PFSK-1 (cell line): ENCODE measurements around the gene CORO1C.

Source experiments
- POLR2AphosphoS5 ChIP-seq: IDR thresholded peaks from 2 replicates; pipeline ENCODE4 v1.6.1; 2012; ENCODE audit warnings: low read depth, mild to moderate bottlenecking, control low read depth, low read length, moderate library complexity
- SIN3A ChIP-seq: IDR thresholded peaks from 2 replicates; pipeline ENCODE4 v1.6.1; 2012; ENCODE audit warnings: mild to moderate bottlenecking, low read length, moderate library complexity, borderline replicate concordance; ENCODE audit not compliant: insufficient read depth
- TAF1 ChIP-seq: IDR thresholded peaks from 2 replicates; pipeline ENCODE4 v1.6.1; 2012; ENCODE audit warnings: low read length, control low read depth, borderline replicate concordance; ENCODE audit not compliant: insufficient read depth
- TF ChIP-seq, protein P1 (sequence below), 2 experiments: IDR thresholded peaks; 2 replicates each; pipeline versions ENCODE4 v1.6.1 to v1.8.0; 2011 to 2012; ENCODE audit warnings: low read depth in 2 of 2, low read length in 2 of 2, control low read depth in 1 of 2, inconsistent platforms in 1 of 2, mild to moderate bottlenecking in 1 of 2, moderate library complexity in 1 of 2; ENCODE audit not compliant: insufficient read depth in 1 of 2

DNA sequence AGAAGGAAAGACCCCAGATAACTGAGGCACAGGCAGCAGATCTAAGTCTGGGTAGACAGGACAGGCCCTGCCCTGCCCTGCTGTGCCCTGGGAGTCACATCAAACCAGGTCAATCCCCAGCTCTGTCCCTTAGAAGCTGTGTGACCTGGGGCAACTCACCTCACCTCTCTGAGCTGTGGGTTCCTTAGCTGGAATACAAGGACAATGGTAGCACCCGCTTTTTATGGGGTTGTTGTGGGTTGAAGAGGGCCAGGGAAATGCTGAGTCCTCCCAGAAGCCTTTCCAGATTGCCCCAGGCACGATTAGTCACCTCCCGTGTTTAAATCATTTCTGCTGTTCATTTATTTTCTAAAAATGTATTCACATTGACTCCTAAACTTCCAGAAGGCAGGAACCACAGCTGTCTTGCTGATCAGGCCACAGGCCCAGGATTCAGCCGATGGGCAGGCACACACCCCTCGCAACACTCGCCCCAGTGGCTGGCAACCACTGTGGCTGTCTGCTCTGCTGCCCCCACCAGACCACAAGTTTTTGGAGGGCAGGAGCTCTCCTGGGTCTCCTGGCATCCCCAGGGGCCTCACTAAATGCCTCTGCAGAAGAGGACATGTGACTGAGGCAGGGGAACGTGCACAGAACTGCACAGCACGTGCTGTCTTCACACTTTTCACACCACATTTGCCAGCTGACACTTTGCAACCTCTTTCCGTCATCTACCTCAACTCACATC is 100.7 kb downstream of the CORO1C start:
- TF ChIP-seq TAF1 (no peak), POLR2AphosphoS5 (no peak), SIN3A (no peak)
- TF ChIP-seq, protein P1, sequence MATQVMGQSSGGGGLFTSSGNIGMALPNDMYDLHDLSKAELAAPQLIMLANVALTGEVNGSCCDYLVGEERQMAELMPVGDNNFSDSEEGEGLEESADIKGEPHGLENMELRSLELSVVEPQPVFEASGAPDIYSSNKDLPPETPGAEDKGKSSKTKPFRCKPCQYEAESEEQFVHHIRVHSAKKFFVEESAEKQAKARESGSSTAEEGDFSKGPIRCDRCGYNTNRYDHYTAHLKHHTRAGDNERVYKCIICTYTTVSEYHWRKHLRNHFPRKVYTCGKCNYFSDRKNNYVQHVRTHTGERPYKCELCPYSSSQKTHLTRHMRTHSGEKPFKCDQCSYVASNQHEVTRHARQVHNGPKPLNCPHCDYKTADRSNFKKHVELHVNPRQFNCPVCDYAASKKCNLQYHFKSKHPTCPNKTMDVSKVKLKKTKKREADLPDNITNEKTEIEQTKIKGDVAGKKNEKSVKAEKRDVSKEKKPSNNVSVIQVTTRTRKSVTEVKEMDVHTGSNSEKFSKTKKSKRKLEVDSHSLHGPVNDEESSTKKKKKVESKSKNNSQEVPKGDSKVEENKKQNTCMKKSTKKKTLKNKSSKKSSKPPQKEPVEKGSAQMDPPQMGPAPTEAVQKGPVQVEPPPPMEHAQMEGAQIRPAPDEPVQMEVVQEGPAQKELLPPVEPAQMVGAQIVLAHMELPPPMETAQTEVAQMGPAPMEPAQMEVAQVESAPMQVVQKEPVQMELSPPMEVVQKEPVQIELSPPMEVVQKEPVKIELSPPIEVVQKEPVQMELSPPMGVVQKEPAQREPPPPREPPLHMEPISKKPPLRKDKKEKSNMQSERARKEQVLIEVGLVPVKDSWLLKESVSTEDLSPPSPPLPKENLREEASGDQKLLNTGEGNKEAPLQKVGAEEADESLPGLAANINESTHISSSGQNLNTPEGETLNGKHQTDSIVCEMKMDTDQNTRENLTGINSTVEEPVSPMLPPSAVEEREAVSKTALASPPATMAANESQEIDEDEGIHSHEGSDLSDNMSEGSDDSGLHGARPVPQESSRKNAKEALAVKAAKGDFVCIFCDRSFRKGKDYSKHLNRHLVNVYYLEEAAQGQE (IDR thresholded peaks at IDR 0.05; ENCODE audit: insufficient read depth in 1 of 2, low read depth in 2 of 2, low read length in 2 of 2) = no peak
